Upper lobe of left lung (tissue), 6 donors: ENCODE measurements around the gene ARHGEF17. TPM values are rescaled to one million over a fixed set of nuclear protein-coding genes. Genes with fewer than 3 reads are reported as not detected.

Source experiments
- ATAC-seq, 2 donors: fragments of 200-7000 bp; cut with Tn5 transposase; one replicate each; pipeline ENCODE4 v1.9.1; 2022; ENCODE audit warnings: mild to moderate bottlenecking in 2 of 2, moderate library complexity in 2 of 2; ENCODE audit not compliant: low FRiP score in 2 of 2
- DNase-seq, 2 donors: peaks; one replicate each; pipeline ENCODE4 v3.0.0-alpha.2; 2019 to 2020
- H3K27ac ChIP-seq, 4 donors: fragments of 200-600 bp; sonication (generic); one replicate each; pipeline ENCODE4 v1.5.1; 2016 to 2019
- H3K27me3 ChIP-seq, 4 donors: fragments of 200-600 bp; sonication (generic); one replicate each; pipeline ENCODE4 v1.5.1; 2017 to 2019
- H3K36me3 ChIP-seq, 4 donors: fragments of 200-600 bp; sonication (generic); one replicate each; pipeline ENCODE4 v1.5.1; 2016 to 2019
- H3K4me1 ChIP-seq, 4 donors: fragments of 200-600 bp; sonication (generic); one replicate each; pipeline ENCODE4 v1.5.1; 2018 to 2019
- H3K4me3 ChIP-seq, 4 donors: fragments of 200-600 bp; sonication (generic); one replicate each; pipeline ENCODE4 v1.5.1; 2017 to 2019; ENCODE audit warnings: mild to moderate bottlenecking in 2 of 4, moderate library complexity in 1 of 4
- H3K9me3 ChIP-seq, 4 donors: fragments of 200-600 bp; sonication (generic); one replicate each; pipeline ENCODE4 v1.5.1; 2018 to 2019
- CTCF ChIP-seq, 6 experiments: fragments of 450-650 bp in 4 of 6; fragments of 200-600 bp in 2 of 6; sonication (generic) in 2 of 6; IDR thresholded peaks; one replicate each; pipeline ENCODE4 v1.5.1; 2016 to 2019; ENCODE audit warnings: antibody characterized with exemption in 6 of 6
- EP300 ChIP-seq, 4 donors: sonication (generic); formaldehyde crosslinking; IDR thresholded peaks; one replicate each; pipeline ENCODE4 v1.5.1; 2017; ENCODE audit warnings: antibody characterized with exemption in 4 of 4, control low read depth in 2 of 4
- POLR2A ChIP-seq, 4 donors: fragments of 450-650 bp; IDR thresholded peaks; one replicate each; pipeline ENCODE4 v1.5.1; 2016 to 2017; ENCODE audit warnings: antibody characterized with exemption in 4 of 4, mild to moderate bottlenecking in 2 of 4
- POLR2AphosphoS5 ChIP-seq, 2 donors: sonication (generic); formaldehyde crosslinking; IDR thresholded peaks; one replicate each; pipeline ENCODE4 v1.5.1; 2017; ENCODE audit warnings: antibody characterized with exemption in 2 of 2
- WGBS, 2 donors: methylation state at CpG; one replicate each; pipeline ENCODE4 v1.1.5; 2017 to 2018; 5-methylcytosine and 5-hydroxymethylcytosine counted together
- total RNA-seq, 6 donors: library from RNA; depleted of rRNA in 4 of 6; stranded (reverse); fragments of >200 nt in 4 of 6; gene quantifications; one replicate each; pipeline versions ENCODE4 v1.1.0 to v1.2.1, GENCODE V29; 2016 to 2021
- donor health status: DM: no; HTN: no; CAD: no; lungs with moderate emphysema.
- donor health status: DM: no; HTN: yes; CAD: no; lungs with severe emphysema.

The ARHGEF17 gene
- total RNA-seq, 6 donors from 2014 or later = 48.1 to 140 (median 65.1) TPM

GRCh38 chr11:73393011-73393380 is 84.9 kb downstream of the ARHGEF17 start:
- no peak overlapping the region for H3K4me3 ChIP-seq
- H3K27me3 ChIP-seq = no peaks in the 10 kb centered on the region
- no peak for DNase-seq
- no peaks in the 10 kb centered on the region for H3K9me3 ChIP-seq
- H3K27ac ChIP-seq = peak overlapping the region in 1 of 4 donors; percentile 7
- TF ChIP-seq CTCF (IDR thresholded peaks at IDR 0.05) = no peak
- no peak for TF ChIP-seq EP300 (IDR thresholded peaks at IDR 0.05)
- TF ChIP-seq POLR2AphosphoS5 (IDR thresholded peaks at IDR 0.05) = no peak
- no peak for TF ChIP-seq POLR2A (IDR thresholded peaks at IDR 0.05)
- H3K4me1 ChIP-seq = peaks cover 7 to 17% (median 12%) of the 10 kb centered on the region in 4 donors
- no peak for ATAC-seq
- WGBS, 2 donors = 89 to 90% methylated on average over 7 of the region's 7 CpGs
- H3K36me3 ChIP-seq = peaks cover 0 to 21% (median 11%) of the 10 kb centered on the region in 4 donors

GRCh38 chr11:73393479-73394415 is 85.7 kb downstream of the ARHGEF17 start:
- H3K4me1 ChIP-seq = peaks cover 4 to 10% (median 6%) of the 10 kb centered on the region in 4 donors
- no peaks in the 10 kb centered on the region for H3K27me3 ChIP-seq
- H3K9me3 ChIP-seq = no peaks in the 10 kb centered on the region
- peaks cover 0 to 21% (median 11%) of the 10 kb centered on the region in 4 donors for H3K36me3 ChIP-seq
- WGBS, 2 donors = 77 to 86% methylated on average over 9 to 15 of the region's 16 CpGs
- H3K27ac ChIP-seq = peak overlapping the region in 1 of 4 donors; percentile 7
- no peak overlapping the region for H3K4me3 ChIP-seq
- DNase-seq = peak in 1 of 2 donors; percentile 80
- ATAC-seq = peak; percentile 56 to 79
- TF ChIP-seq CTCF (IDR thresholded peaks at IDR 0.05) (peak; percentile 73 to 89 (median 86)), EP300 (IDR thresholded peaks at IDR 0.05) (no peak)

GRCh38 chr11:73394416-73395296 is 86.6 kb downstream of the ARHGEF17 start:
- Histone ChIP-seq H3K9me3 (no peaks in the 10 kb centered on the region), H3K27me3 (no peaks in the 10 kb centered on the region), H3K27ac (no peak overlapping the region), H3K4me3 (no peak overlapping the region), H3K4me1 (peaks cover 0 to 6% (median 3%) of the 10 kb centered on the region in 4 donors), H3K36me3 (peaks cover 0 to 21% (median 11%) of the 10 kb centered on the region in 4 donors)
- DNase-seq = peak in 1 of 2 donors; percentile 69
- no peak for ATAC-seq
- WGBS, 2 donors = 95 to 97% methylated on average over 18 to 27 of the region's 34 CpGs
- TF ChIP-seq POLR2A (IDR thresholded peaks at IDR 0.05) (no peak), POLR2AphosphoS5 (IDR thresholded peaks at IDR 0.05) (no peak), EP300 (IDR thresholded peaks at IDR 0.05) (no peak), CTCF (IDR thresholded peaks at IDR 0.05) (no peak)

GRCh38 chr11:73395297-73396208 is 87.5 kb downstream of the ARHGEF17 start:
- H3K27me3 ChIP-seq = no peaks in the 10 kb centered on the region
- 94 to 95% methylated on average over 11 to 22 of the region's 22 CpGs for WGBS, 2 donors
- H3K27ac ChIP-seq = no peak overlapping the region
- H3K4me3 ChIP-seq = no peak overlapping the region
- peaks cover 0 to 6% (median 3%) of the 10 kb centered on the region in 4 donors for H3K4me1 ChIP-seq
- DNase-seq = no peak
- H3K9me3 ChIP-seq = no peaks in the 10 kb centered on the region
- ATAC-seq = no peak
- TF ChIP-seq EP300 (IDR thresholded peaks at IDR 0.05) (no peak), POLR2A (IDR thresholded peaks at IDR 0.05) (no peak), CTCF (IDR thresholded peaks at IDR 0.05) (no peak), POLR2AphosphoS5 (IDR thresholded peaks at IDR 0.05) (no peak)
- H3K36me3 ChIP-seq = peaks cover 0 to 21% (median 10%) of the 10 kb centered on the region in 4 donors
